ENCODE data around the gene OSBPL6. TPM values are rescaled to one million over a fixed set of nuclear protein-coding genes. Genes with fewer than 3 reads are reported as not detected.

Gene OSBPL6
- total RNA-seq, 1 donor from 2014 or later, result 6.4 TPM

- H3K4me1 ChIP-seq, result peaks cover 12% of the 10 kb centered on the region
Observed at GRCh38 chr2:178277741-178278197, 83.5 kb downstream of the OSBPL6 start.

GRCh38 chr2:178279142-178279541, 84.8 kb downstream of the OSBPL6 start:
- Histone ChIP-seq H3K9me3 (replicated peaks) (no peaks in the 10 kb centered on the region), H3K36me3 (no peaks in the 10 kb centered on the region), H3K4me1 (peaks cover 3% of the 10 kb centered on the region), H3K27me3 (ENCODE audit: low read depth) (no peaks in the 10 kb centered on the region), H3K27ac (replicated peaks) (no peak overlapping the region), H3K4me3 (no peak overlapping the region)
- TF ChIP-seq CTCF (IDR thresholded peaks at IDR 0.05; ENCODE audit: borderline replicate concordance), result no peak
- DNase-seq, result no peak
- intact Hi-C loops (cut with micrococcal nuclease), result loop anchor here (10.0 kb wide), 1 partner anchor 84 kb away; the partner anchor contains the start of gene OSBPL6

More at GRCh38 chr2:178277741-178278197, 83.5 kb downstream of the OSBPL6 start:
- DNase-seq, result no peak
- intact Hi-C loops (cut with micrococcal nuclease), result loop anchor here (10.0 kb wide), 1 partner anchor 83 kb away; the partner anchor contains the start of gene OSBPL6
- Histone ChIP-seq H3K9me3 (replicated peaks) (no peaks in the 10 kb centered on the region), H3K4me3 (no peak overlapping the region), H3K27me3 (ENCODE audit: low read depth) (no peaks in the 10 kb centered on the region), H3K27ac (replicated peaks) (no peak overlapping the region), H3K36me3 (no peaks in the 10 kb centered on the region)
- TF ChIP-seq CTCF (IDR thresholded peaks at IDR 0.05; ENCODE audit: borderline replicate concordance), result no peak

GRCh38 chr2:178279636-178280035, 85.3 kb downstream of the OSBPL6 start:
- no peak for TF ChIP-seq CTCF (IDR thresholded peaks at IDR 0.05; ENCODE audit: borderline replicate concordance)
- no peaks in the 10 kb centered on the region for H3K27me3 ChIP-seq (ENCODE audit: low read depth)
- DNase-seq, result no peak
- no peaks in the 10 kb centered on the region for H3K9me3 ChIP-seq (replicated peaks)
- H3K27ac ChIP-seq (replicated peaks), result no peak overlapping the region
- H3K36me3 ChIP-seq, result no peaks in the 10 kb centered on the region
- no peak overlapping the region for H3K4me3 ChIP-seq
- intact Hi-C loops (cut with micrococcal nuclease), result loop anchor here (10.0 kb wide), 2 partner anchors 85 to 145 kb away; partner anchors contain the start of gene OSBPL6
- no peaks in the 10 kb centered on the region for H3K4me1 ChIP-seq

GRCh38 chr2:178280244-178280852, 86.0 kb downstream of the OSBPL6 start:
- H3K27ac ChIP-seq (replicated peaks), result no peak overlapping the region
- TF ChIP-seq CTCF (IDR thresholded peaks at IDR 0.05; ENCODE audit: borderline replicate concordance), result peak; percentile 85
- H3K9me3 ChIP-seq (replicated peaks), result no peaks in the 10 kb centered on the region
- H3K4me1 ChIP-seq, result peaks cover 5% of the 10 kb centered on the region
- no peak overlapping the region for H3K4me3 ChIP-seq
- no peaks in the 10 kb centered on the region for H3K36me3 ChIP-seq
- intact Hi-C loops (cut with micrococcal nuclease), result loop anchor here (10.0 kb wide), 1 partner anchor 146 kb away; no protein-coding TSS in a partner anchor
- DNase-seq, result no peak
- H3K27me3 ChIP-seq (ENCODE audit: low read depth), result no peaks in the 10 kb centered on the region

- no peaks in the 10 kb centered on the region for H3K36me3 ChIP-seq
- intact Hi-C loops (cut with micrococcal nuclease), result loop anchor here (10.0 kb wide), 1 partner anchor 147 kb away; no protein-coding TSS in a partner anchor
- DNase-seq, result no peak
- no peaks in the 10 kb centered on the region for H3K27me3 ChIP-seq (ENCODE audit: low read depth)
- H3K9me3 ChIP-seq (replicated peaks), result no peaks in the 10 kb centered on the region
- H3K4me3 ChIP-seq, result no peak overlapping the region
- H3K4me1 ChIP-seq, result peaks cover 5% of the 10 kb centered on the region
- TF ChIP-seq CTCF (IDR thresholded peaks at IDR 0.05; ENCODE audit: borderline replicate concordance), result no peak
- H3K27ac ChIP-seq (replicated peaks), result no peak overlapping the region
Observed at GRCh38 chr2:178282075-178282815, 87.9 kb downstream of the OSBPL6 start.
